Osteoblast (primary cell): ENCODE results near the gene MYOM1. TPM values are rescaled to one million over a fixed set of nuclear protein-coding genes. Genes with fewer than 3 reads are reported as not detected.

Experiments used
- DNase-seq: peaks from one replicate; pipeline ENCODE4 v3.0.0; 2011; ENCODE audit warnings: low spot score, mixed read lengths; ENCODE audit not compliant: insufficient read length; ENCODE audit errors: missing footprints
- H2AFZ ChIP-seq: 2 replicates; pipeline ENCODE4 v1.6.0; 2011; ENCODE audit warnings: mild to moderate bottlenecking, low read length
- H3K27ac ChIP-seq: 2 replicates; pipeline ENCODE4 v1.5.1; 2011; ENCODE audit warnings: mild to moderate bottlenecking, low read depth, low read length, moderate library complexity
- H3K27me3 ChIP-seq: 2 replicates; pipeline ENCODE4 v1.6.0; 2012; ENCODE audit warnings: mild to moderate bottlenecking, control low read depth, inconsistent platforms, low read length, moderate library complexity; ENCODE audit not compliant: insufficient read depth
- H3K36me3 ChIP-seq: 2 replicates; pipeline ENCODE4 v1.5.1; 2011; ENCODE audit warnings: mild to moderate bottlenecking, low read length, control low read depth, moderate library complexity; ENCODE audit not compliant: insufficient read depth
- H3K4me1 ChIP-seq: 2 replicates; pipeline ENCODE4 v1.5.1; 2011; ENCODE audit warnings: mild to moderate bottlenecking, low read length, control low read depth, moderate library complexity; ENCODE audit not compliant: insufficient read depth
- H3K4me2 ChIP-seq: 2 replicates; pipeline ENCODE4 v1.6.0; 2011; ENCODE audit warnings: mild to moderate bottlenecking, low read length; ENCODE audit not compliant: insufficient read depth
- H3K4me3 ChIP-seq: fragments of 200-600 bp; sonication (generic); 3 replicates; pipeline ENCODE4 v1.5.1; 2012; ENCODE audit warnings: mild to moderate bottlenecking, low read length, inconsistent platforms; ENCODE audit not compliant: insufficient read depth
- H3K79me2 ChIP-seq: 2 replicates; pipeline ENCODE4 v1.6.0; 2012; ENCODE audit warnings: mild to moderate bottlenecking, low read length, control low read depth, inconsistent platforms; ENCODE audit not compliant: insufficient read depth
- H3K9me3 ChIP-seq: 2 replicates; pipeline ENCODE4 v1.5.1; 2011; ENCODE audit warnings: low read depth, low read length, control low read depth
- H4K20me1 ChIP-seq: 2 replicates; pipeline ENCODE4 v1.6.0; 2012; ENCODE audit warnings: mild to moderate bottlenecking, low read length, control low read depth; ENCODE audit not compliant: insufficient read depth
- CTCF ChIP-seq: IDR thresholded peaks from 2 replicates; pipeline ENCODE4 v1.5.1; 2011; ENCODE audit warnings: mild to moderate bottlenecking, low read depth, low read length, moderate library complexity; ENCODE audit errors: extremely low read depth
- total RNA-seq: library from RNA; depleted of rRNA; stranded (reverse); fragments of >200 nt; gene quantifications from 2 replicates; pipeline ENCODE4 v1.2.3, GENCODE V29; 2012

Gene MYOM1
- total RNA-seq, 1 donor = 1.8 TPM

DNA sequence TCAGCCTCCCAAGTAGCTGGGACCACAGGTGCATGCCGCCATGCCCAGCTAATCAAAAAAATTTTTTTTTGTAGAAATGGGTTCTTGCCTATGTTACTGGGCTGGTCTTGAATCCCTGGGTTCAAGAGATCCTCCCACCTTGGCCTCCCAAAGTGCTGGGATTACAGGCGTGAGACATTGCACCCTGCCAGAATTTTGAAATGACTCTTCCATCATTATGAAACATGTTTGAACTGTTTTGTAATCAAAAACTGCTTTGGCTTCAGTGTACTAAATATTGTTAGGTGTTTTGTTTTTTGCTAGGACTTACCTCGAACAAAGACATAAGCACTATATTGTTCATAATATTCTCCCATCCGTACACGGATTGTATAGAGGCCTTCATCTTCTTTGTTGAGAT lies 55.8 kb downstream of the MYOM1 start:
- H3K27ac ChIP-seq = no peak overlapping the region
- H3K4me2 ChIP-seq = no peak overlapping the region
- H4K20me1 ChIP-seq = no peaks in the 10 kb centered on the region
- no peaks in the 10 kb centered on the region for H3K79me2 ChIP-seq
- no peak for TF ChIP-seq CTCF
- H3K9me3 ChIP-seq = no peaks in the 10 kb centered on the region
- no peaks in the 10 kb centered on the region for H3K27me3 ChIP-seq
- no peaks in the 10 kb centered on the region for H3K4me1 ChIP-seq
- no peak for DNase-seq
- no peaks in the 10 kb centered on the region for H3K36me3 ChIP-seq
- no peak overlapping the region for H2AFZ ChIP-seq
- H3K4me3 ChIP-seq = no peak overlapping the region

- no peak overlapping the region for H3K4me3 ChIP-seq
- no peak for DNase-seq
- no peaks in the 10 kb centered on the region for H4K20me1 ChIP-seq
- H3K27me3 ChIP-seq = no peaks in the 10 kb centered on the region
- no peaks in the 10 kb centered on the region for H3K36me3 ChIP-seq
- no peak overlapping the region for H3K27ac ChIP-seq
- TF ChIP-seq CTCF = no peak
- H3K79me2 ChIP-seq = no peaks in the 10 kb centered on the region
- no peaks in the 10 kb centered on the region for H3K9me3 ChIP-seq
- H2AFZ ChIP-seq = no peak overlapping the region
- H3K4me2 ChIP-seq = no peak overlapping the region
- no peaks in the 10 kb centered on the region for H3K4me1 ChIP-seq
Observed at GRCh38 chr18:3162181-3162580, 57.6 kb downstream of the MYOM1 start.

DNA sequence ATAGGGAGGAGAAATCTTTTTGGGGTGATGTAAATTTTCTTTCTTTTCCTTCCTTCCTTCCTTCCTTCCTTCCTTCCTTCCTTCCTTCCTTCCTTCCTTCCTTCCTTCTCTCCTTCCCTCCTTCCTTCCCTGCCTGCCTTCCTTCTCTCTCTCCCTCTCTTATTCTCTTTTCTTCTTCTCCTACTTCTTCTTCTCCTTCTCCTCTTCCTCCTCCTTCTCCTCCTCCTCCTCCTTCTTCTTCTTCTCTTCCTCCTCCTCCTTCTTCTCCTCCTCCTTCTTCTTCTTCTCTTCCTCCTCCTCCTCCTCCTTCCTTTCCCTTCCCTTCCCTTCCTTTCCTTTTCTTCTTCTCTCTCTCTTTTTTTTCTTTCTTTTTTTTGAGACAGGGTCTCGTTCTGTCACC lies 59.9 kb downstream of the MYOM1 start:
- no peak overlapping the region for H2AFZ ChIP-seq
- peaks cover 13% of the 10 kb centered on the region for H3K4me1 ChIP-seq
- H3K4me2 ChIP-seq = no peak overlapping the region
- no peaks in the 10 kb centered on the region for H3K36me3 ChIP-seq
- no peak overlapping the region for H3K27ac ChIP-seq
- H3K9me3 ChIP-seq = no peaks in the 10 kb centered on the region
- no peaks in the 10 kb centered on the region for H4K20me1 ChIP-seq
- H3K4me3 ChIP-seq = no peak overlapping the region
- H3K27me3 ChIP-seq = no peaks in the 10 kb centered on the region
- no peak for DNase-seq
- TF ChIP-seq CTCF = no peak
- no peaks in the 10 kb centered on the region for H3K79me2 ChIP-seq

- no peaks in the 10 kb centered on the region for H3K36me3 ChIP-seq
- H2AFZ ChIP-seq = no peak overlapping the region
- no peak for TF ChIP-seq CTCF
- H4K20me1 ChIP-seq = no peaks in the 10 kb centered on the region
- no peak for DNase-seq
- no peak overlapping the region for H3K4me3 ChIP-seq
- peaks cover 13% of the 10 kb centered on the region for H3K4me1 ChIP-seq
- no peaks in the 10 kb centered on the region for H3K9me3 ChIP-seq
- no peak overlapping the region for H3K27ac ChIP-seq
- H3K4me2 ChIP-seq = no peak overlapping the region
- no peaks in the 10 kb centered on the region for H3K27me3 ChIP-seq
- no peaks in the 10 kb centered on the region for H3K79me2 ChIP-seq
Observed at GRCh38 chr18:3157606-3158005, 62.2 kb downstream of the MYOM1 start.
